Right atrium auricular region (tissue), 2 donors: Measurements from ENCODE around the gene COL5A2. TPM values are rescaled to one million over a fixed set of nuclear protein-coding genes. Genes with fewer than 3 reads are reported as not detected.
A peak's percentile ranks its signal among the peaks of the same experiment; 100 is the strongest.

Experiments
- DNase-seq: peaks from one replicate; pipeline ENCODE4 v3.0.0-alpha.2; 2019; ENCODE audit warnings: low spot score
- H3K27ac ChIP-seq, 2 donors: fragments of 200-600 bp; sonication (generic); 1 replicate in 1 of 2; 2 replicates in 1 of 2; pipeline ENCODE4 v1.5.1; 2016 to 2019
- H3K27me3 ChIP-seq, 2 donors: fragments of 200-600 bp; sonication (generic); one replicate each; pipeline versions ENCODE4 v1.5.1 to v1.6.0; 2017 to 2019
- H3K36me3 ChIP-seq: fragments of 200-600 bp; sonication (generic); one replicate; pipeline ENCODE4 v1.5.1; 2016
- H3K4me1 ChIP-seq, 2 donors: fragments of 200-600 bp; sonication (generic); one replicate each; pipeline versions ENCODE4 v1.5.1 to v1.6.0; 2017 to 2019
- H3K4me3 ChIP-seq, 2 donors: fragments of 200-600 bp; sonication (generic); 1 replicate in 1 of 2; 2 replicates in 1 of 2; pipeline ENCODE4 v1.5.1; 2017 to 2019; ENCODE audit warnings: mild to moderate bottlenecking in 1 of 2, moderate library complexity in 1 of 2
- H3K9me3 ChIP-seq, 2 donors: fragments of 200-600 bp; sonication (generic); one replicate each; pipeline ENCODE4 v1.5.1; 2019
- total RNA-seq, 2 donors: library from RNA; depleted of rRNA; stranded (reverse); fragments of >200 nt; gene quantifications; one replicate each; pipeline ENCODE4 v1.1.0, GENCODE V29; 2016
- TF ChIP-seq, protein P1 (sequence below), 2 donors: fragments of 200-600 bp; sonication (generic); IDR thresholded peaks; one replicate each; pipeline ENCODE4 v1.5.1; 2019; ENCODE audit warnings: antibody characterized with exemption in 2 of 2

COL5A2 gene
- total RNA-seq, result 10 to 100 TPM; 15.8 to 24.8 TPM

DNA sequence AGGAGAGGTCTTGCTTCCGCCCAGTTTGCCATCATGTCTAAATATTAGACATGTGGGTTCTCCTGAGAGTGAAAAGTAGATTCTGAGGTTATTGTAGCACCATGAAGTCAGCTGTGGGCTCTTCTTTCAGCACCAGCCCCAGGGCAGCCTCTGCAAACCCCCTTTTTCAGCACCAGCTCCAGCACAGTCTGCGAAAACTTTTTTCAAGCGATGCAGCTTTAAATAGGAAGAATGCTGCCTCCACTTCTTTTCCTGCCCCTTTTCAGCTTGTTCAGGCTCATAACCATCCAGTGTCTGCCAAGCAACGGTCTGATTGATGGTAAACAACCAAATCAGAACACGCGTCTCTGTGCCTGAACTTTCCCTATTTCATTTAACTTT, at the start of gene COL5A2:
TSS of gene COL5A2 (minus strand) at position 192 of the 381 bp plus-strand sequence. CDS start at position 35, 157 bp downstream.
- peak; percentile 76 for DNase-seq
- Histone ChIP-seq H3K4me1 (no peaks in the 10 kb centered on the region), H3K9me3 (no peaks in the 10 kb centered on the region), H3K4me3 (peak within 1 kb of the TSS; percentile 42 to 54), H3K36me3 (no peaks in the 10 kb centered on the region), H3K27me3 (no peaks in the 10 kb centered on the region), H3K27ac (peak within 1 kb of the TSS; percentile 66 to 77)
- TF ChIP-seq, protein P1, sequence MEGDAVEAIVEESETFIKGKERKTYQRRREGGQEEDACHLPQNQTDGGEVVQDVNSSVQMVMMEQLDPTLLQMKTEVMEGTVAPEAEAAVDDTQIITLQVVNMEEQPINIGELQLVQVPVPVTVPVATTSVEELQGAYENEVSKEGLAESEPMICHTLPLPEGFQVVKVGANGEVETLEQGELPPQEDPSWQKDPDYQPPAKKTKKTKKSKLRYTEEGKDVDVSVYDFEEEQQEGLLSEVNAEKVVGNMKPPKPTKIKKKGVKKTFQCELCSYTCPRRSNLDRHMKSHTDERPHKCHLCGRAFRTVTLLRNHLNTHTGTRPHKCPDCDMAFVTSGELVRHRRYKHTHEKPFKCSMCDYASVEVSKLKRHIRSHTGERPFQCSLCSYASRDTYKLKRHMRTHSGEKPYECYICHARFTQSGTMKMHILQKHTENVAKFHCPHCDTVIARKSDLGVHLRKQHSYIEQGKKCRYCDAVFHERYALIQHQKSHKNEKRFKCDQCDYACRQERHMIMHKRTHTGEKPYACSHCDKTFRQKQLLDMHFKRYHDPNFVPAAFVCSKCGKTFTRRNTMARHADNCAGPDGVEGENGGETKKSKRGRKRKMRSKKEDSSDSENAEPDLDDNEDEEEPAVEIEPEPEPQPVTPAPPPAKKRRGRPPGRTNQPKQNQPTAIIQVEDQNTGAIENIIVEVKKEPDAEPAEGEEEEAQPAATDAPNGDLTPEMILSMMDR (IDR thresholded peaks at IDR 0.05), result no peak

GRCh38 chr2:189226017-189226416, 46.5 kb upstream of the COL5A2 start:
- H3K4me3 ChIP-seq, result no peak overlapping the region
- no peaks in the 10 kb centered on the region for H3K9me3 ChIP-seq
- no peaks in the 10 kb centered on the region for H3K27me3 ChIP-seq
- H3K36me3 ChIP-seq, result no peaks in the 10 kb centered on the region
- TF ChIP-seq, protein P1 (IDR thresholded peaks at IDR 0.05), result no peak
- no peak overlapping the region for H3K27ac ChIP-seq
- DNase-seq, result no peak
- no peaks in the 10 kb centered on the region for H3K4me1 ChIP-seq

GRCh38 chr2:189225032-189225431, 45.5 kb upstream of the COL5A2 start:
- TF ChIP-seq, protein P1 (IDR thresholded peaks at IDR 0.05), result no peak
- Histone ChIP-seq H3K36me3 (no peaks in the 10 kb centered on the region), H3K9me3 (no peaks in the 10 kb centered on the region), H3K27me3 (no peaks in the 10 kb centered on the region), H3K4me3 (no peak overlapping the region), H3K27ac (no peak overlapping the region), H3K4me1 (no peaks in the 10 kb centered on the region)
- no peak for DNase-seq

DNA sequence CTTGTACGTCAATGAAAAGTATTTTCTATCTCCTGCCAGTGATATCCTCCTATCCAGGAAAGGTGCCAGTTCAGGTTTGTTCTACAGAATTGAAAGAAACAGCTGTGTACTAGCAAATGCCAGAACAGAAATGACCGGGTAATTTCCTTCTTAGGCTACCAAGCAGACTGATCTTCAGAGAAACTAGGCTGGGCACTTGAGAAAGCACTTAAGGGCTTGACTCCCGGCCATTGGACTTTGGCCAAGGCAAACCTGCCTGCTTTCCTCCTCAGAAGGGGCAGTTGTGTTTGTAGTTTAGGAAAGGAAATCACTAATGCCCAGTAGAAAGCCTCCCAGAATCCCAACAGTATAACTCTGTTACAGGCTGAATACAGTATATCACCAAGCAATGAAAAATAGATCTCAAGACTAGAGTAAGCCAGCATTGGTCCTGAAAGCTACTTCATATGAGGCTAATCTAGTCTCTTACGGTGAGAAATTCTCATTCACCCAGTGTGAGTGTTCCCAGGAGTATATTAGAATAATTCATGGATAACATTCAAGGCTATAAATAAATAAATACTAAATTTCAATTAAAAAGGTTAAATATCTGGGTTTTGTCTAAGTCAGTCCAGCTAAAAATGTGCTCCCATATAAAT, 43.0 kb upstream of the COL5A2 start:
- Histone ChIP-seq H3K27ac (no peak overlapping the region), H3K4me1 (no peaks in the 10 kb centered on the region), H3K4me3 (no peak overlapping the region), H3K9me3 (no peaks in the 10 kb centered on the region), H3K36me3 (no peaks in the 10 kb centered on the region), H3K27me3 (no peaks in the 10 kb centered on the region)
- TF ChIP-seq, protein P1 (IDR thresholded peaks at IDR 0.05), result no peak
- DNase-seq, result no peak

- H3K27ac ChIP-seq, result no peak overlapping the region
- TF ChIP-seq, protein P1 (IDR thresholded peaks at IDR 0.05), result no peak
- DNase-seq, result no peak
Measured at GRCh38 chr2:189221811-189222467, 42.4 kb upstream of the COL5A2 start.

More at GRCh38 chr2:189221811-189222467, 42.4 kb upstream of the COL5A2 start:
- no peaks in the 10 kb centered on the region for H3K36me3 ChIP-seq
- no peaks in the 10 kb centered on the region for H3K4me1 ChIP-seq
- no peak overlapping the region for H3K4me3 ChIP-seq
- no peaks in the 10 kb centered on the region for H3K27me3 ChIP-seq
- H3K9me3 ChIP-seq, result no peaks in the 10 kb centered on the region
